ENCODE data around the gene CDCA3. TPM values are rescaled to one million over a fixed set of nuclear protein-coding genes. Genes with fewer than 3 reads are reported as not detected.
"Not testable (repeated sequence)": the region's sequence is repeated elsewhere in the genome, so short reads cannot be mapped to it uniquely, and the experiment has no call there.

Gene CDCA3
- total RNA-seq, 4 donors from 2014 or later = 0.73 to 1.3 (median 0.90) TPM

- Histone ChIP-seq H3K4me1 (peaks cover 6 to 23% of the 10 kb centered on the region in 2 donors), H3K36me3 (peaks cover 0 to 10% of the 10 kb centered on the region in 2 donors), H3K27me3 (no peaks in the 10 kb centered on the region), H3K4me3 (replicated peaks in 1 of 3) (no peak overlapping the region), H3K9me3 (no peaks in the 10 kb centered on the region), H3K27ac (no peak overlapping the region)
- no peak for DNase-seq
- 90 to 100% methylated on average over 2 of the region's 2 CpGs for WGBS, 2 donors
- TF ChIP-seq CTCF (IDR thresholded peaks at IDR 0.05) = no peak
- no peak for TF ChIP-seq POLR2A (IDR thresholded peaks at IDR 0.05)
- intact Hi-C loops (cut with DNase I) = no loop called here
Observed at GRCh38 chr12:6888360-6888759, 37.3 kb upstream of the CDCA3 start.

GRCh38 chr12:6887460-6887859 is 36.4 kb upstream of the CDCA3 start:
- WGBS, 2 donors = 86 to 92% methylated on average over 8 of the region's 8 CpGs

GRCh38 chr12:6886206-6886999 is 35.3 kb upstream of the CDCA3 start:
- H3K27me3 ChIP-seq; H3K36me3 ChIP-seq; DNase-seq; intact Hi-C loops (cut with DNase I); H3K4me3 ChIP-seq (replicated peaks in 1 of 3); H3K9me3 ChIP-seq: not testable (repeated sequence)
- peak overlapping the region in 1 of 3 donors; percentile 45 for H3K27ac ChIP-seq
- 62 to 68% methylated on average over 12 of the region's 15 CpGs for WGBS, 2 donors
- peaks cover 1 to 15% of the 10 kb centered on the region in 2 donors for H3K4me1 ChIP-seq

More at GRCh38 chr12:6887460-6887859, 36.4 kb upstream of the CDCA3 start:
- peaks cover 0 to 10% of the 10 kb centered on the region in 2 donors for H3K36me3 ChIP-seq
- TF ChIP-seq CTCF (IDR thresholded peaks at IDR 0.05) = no peak
- no peak for TF ChIP-seq POLR2A (IDR thresholded peaks at IDR 0.05)
- no peaks in the 10 kb centered on the region for H3K9me3 ChIP-seq
- H3K4me1 ChIP-seq = peaks cover 6 to 23% of the 10 kb centered on the region in 2 donors
- no peaks in the 10 kb centered on the region for H3K27me3 ChIP-seq
- intact Hi-C loops (cut with DNase I) = no loop called here
- peak overlapping the region in 1 of 3 donors; percentile 45 for H3K27ac ChIP-seq
- H3K4me3 ChIP-seq (replicated peaks in 1 of 3) = no peak overlapping the region
- DNase-seq = no peak

- no peak for TF ChIP-seq POLR2A (IDR thresholded peaks at IDR 0.05)
- no peak for TF ChIP-seq CTCF (IDR thresholded peaks at IDR 0.05)
Observed at GRCh38 chr12:6884539-6884938, 33.5 kb upstream of the CDCA3 start.

GRCh38 chr12:6883683-6884082 is 32.6 kb upstream of the CDCA3 start:
- TF ChIP-seq POLR2A (IDR thresholded peaks at IDR 0.05) = no peak
- no peak for TF ChIP-seq CTCF (IDR thresholded peaks at IDR 0.05)
- intact Hi-C loops (cut with DNase I) = no loop called here
- no peak for DNase-seq

More at GRCh38 chr12:6884539-6884938, 33.5 kb upstream of the CDCA3 start:
- H3K4me3 ChIP-seq (replicated peaks in 1 of 3) = no peak overlapping the region
- DNase-seq = no peak
- H3K27me3 ChIP-seq = no peaks in the 10 kb centered on the region
- no peak overlapping the region for H3K27ac ChIP-seq
- peaks cover 0 to 7% of the 10 kb centered on the region in 2 donors for H3K4me1 ChIP-seq
- H3K36me3 ChIP-seq = peaks cover 0 to 10% of the 10 kb centered on the region in 2 donors
- WGBS, 2 donors = 81 to 87% methylated on average over 22 of the region's 22 CpGs
- H3K9me3 ChIP-seq = no peaks in the 10 kb centered on the region
- intact Hi-C loops (cut with DNase I) = no loop called here

More at GRCh38 chr12:6883683-6884082, 32.6 kb upstream of the CDCA3 start:
- peaks cover 0 to 10% of the 10 kb centered on the region in 2 donors for H3K36me3 ChIP-seq
- no peak overlapping the region for H3K4me3 ChIP-seq (replicated peaks in 1 of 3)
- no peak overlapping the region for H3K27ac ChIP-seq
- H3K27me3 ChIP-seq = no peaks in the 10 kb centered on the region
- no peaks in the 10 kb centered on the region for H3K9me3 ChIP-seq
- 96 to 97% methylated on average over 9 to 11 of the region's 11 CpGs for WGBS, 2 donors
- H3K4me1 ChIP-seq = peaks cover 0 to 7% of the 10 kb centered on the region in 2 donors

Data from thyroid gland (tissue), 4 donors.